ENCODE results near the gene ADCY1.

ADCY1 gene

DNA sequence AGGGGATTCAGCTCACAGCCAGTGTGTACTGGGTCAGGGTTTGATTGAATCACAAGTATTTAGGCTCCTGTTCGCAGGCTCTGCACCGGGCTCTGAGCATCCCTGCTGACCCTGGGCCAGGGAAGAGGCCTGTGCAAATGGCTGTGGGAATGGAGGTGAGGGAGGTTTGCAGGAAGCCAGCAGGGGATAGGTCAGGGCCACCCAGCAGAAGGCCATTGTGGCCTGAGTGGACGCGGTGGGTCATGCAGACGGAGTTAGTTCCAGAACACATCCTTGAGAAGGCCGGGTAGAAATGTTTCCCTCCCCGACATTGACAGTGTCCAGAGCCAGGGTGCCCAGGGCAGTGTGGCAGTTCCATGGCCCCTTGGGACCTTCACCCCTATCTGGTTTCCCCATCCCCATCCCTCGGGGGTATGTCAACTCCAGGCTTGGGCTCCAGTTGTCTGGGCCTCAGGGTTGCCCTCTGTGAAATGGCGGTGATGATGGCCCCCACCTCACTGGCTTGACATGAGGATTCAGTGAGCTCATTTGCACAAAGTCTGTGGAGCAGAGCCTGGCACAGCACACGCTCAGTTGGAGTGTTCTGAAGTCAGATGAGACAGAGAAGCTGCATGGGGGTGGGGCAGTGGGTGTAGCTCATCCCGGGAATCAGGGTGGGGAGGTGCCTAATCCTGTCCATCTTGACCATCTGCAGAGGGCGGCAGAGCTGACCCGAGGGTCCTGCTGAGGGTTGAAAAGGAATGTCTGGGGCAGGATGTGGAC, 107.6 kb downstream of the ADCY1 start:
- DNase-seq = no peak

DNA sequence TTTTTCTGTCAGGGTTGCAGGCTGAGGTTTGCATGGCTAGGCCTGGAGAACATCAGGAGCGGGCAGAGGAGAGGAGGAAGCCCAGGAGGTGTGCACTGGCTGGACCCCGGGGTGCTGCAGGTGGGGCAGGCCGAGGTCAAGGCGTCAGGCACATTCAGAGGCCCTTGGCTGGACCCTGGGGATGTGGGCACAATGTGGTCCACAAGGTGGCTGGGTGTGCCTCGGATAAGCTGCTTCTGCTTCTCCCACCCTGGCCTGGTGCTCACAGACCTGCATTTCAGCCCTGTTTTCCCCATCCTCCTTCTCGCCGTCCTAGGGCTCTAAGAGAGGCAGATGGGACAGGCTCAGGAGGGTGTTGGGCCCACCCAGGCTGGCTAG, 108.2 kb downstream of the ADCY1 start:
- no peak for DNase-seq

- no peak for DNase-seq
Observed at GRCh38 chr7:45682836-45683555, 108.8 kb downstream of the ADCY1 start.

GRCh38 chr7:45683556-45684148, 109.5 kb downstream of the ADCY1 start:
- no peak for DNase-seq

DNA sequence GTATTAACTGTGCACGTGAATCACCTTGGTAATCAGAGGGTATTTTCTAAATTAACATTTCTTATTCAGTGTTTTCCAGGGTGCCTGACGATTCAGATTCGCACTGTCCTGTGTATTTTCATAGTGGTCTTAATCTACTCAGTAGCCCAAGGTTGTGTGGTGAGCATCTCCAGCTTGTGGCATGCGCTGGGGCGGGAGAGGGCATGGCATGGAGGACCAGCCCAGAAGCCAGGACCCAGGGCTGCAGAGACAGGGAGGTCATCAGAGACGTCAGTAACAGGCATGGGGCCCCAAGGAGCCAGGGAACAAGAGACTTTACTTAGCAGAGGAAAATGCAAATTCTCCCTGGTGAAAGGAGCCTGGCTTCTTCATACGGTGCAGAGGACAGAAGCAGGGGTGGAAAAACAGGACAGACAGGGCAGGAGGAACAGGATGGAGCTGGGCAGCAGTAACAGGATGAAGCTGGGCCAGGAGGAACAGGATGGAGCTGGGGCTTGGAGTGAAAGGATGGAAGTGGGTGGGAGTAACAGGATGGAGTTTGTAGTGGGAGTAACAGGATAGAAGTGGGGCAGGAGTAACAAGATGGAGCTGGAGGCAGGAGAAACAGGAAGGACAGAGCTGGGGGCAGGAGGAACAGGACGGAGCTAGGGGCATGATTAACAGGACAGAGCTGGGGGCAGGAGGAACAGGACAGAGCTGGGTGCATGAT, 110.9 kb downstream of the ADCY1 start:
- DNase-seq = no peak

DNA sequence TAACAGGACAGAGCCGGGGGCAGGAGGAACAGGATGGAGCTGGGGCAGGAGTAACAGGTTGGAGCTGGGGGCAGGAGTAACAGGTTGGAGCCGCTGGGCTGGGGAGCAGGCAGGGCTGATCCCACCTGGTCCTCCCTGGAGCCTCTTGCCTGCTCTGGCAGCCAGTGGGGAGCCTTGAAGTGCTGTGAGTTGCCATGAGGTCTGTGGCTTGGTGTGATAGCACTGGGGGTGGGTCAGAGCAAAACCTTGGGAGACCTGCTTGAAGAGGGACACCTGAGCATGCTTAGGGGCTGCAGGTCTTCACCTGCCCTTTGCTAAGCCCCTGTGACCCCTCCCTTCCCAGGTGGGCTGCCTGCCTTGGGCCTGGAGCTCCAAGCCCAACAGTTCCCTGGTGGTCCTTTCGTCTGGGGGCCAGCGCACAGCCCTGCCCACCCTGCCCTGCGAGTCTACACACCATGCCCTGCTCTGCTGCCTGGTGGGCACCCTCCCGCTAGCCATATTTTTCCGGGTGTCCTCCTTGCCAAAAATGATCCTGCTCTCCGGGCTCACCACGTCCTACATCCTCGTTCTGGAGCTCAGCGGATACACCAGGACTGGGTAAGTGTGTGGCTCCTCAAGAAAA, 111.6 kb downstream of the ADCY1 start:
- no peak for DNase-seq

DNA sequence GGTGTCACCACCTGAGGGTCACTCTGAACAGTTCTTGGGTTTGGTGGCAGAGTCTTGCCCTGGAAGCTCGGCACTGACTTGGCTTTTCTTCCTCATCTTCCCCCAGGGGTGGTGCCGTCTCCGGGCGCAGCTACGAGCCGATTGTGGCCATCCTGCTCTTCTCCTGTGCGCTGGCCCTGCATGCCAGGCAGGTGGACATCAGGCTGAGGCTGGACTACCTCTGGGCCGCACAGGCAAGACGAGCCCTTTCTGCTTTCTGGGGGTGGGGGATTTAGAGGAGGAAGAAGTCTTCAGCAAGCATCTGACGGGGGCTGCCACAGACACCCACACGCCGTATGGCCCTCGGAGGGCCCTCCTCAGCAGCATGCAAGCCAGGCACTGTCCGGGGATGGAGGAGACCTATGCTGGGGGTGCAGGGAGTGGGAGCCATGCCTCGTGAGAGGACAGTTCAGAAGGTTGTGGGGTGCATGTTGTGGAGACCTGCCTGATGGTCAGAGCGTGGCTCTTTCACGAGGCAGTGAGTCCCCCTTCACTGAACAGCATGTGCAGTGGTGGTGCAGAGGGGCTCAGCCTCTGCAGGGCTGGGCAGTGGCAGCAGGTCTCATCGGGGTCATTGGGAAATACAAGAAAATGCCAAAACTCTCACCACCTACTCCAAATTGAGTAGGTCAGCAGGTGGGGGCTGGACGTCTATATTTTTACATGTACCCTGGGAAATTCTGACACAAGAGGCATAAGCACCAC, 112.4 kb downstream of the ADCY1 start:
- DNase-seq = no peak

- no peak for DNase-seq
Observed at GRCh38 chr7:45687185-45687560, 113.0 kb downstream of the ADCY1 start.

GRCh38 chr7:45687721-45688120, 113.6 kb downstream of the ADCY1 start:
- DNase-seq = no peak

DNA sequence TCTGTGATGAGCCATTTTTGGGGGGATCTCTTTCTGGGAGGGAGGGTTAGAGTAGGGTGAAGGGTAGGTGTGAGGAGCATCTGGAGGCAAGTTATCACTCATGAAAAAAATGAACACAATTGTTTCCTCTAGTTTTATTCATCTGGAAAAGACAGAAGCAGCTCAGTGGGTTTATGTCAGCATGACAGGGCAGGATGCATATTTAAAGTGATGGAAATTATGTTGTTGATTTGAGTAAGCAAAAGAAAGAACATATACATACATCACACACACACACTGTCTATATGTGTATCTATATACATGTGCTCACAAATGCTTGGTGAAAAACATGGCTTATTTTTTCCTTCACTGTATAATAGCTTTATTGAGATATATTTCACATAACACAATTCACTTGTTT, 114.2 kb downstream of the ADCY1 start:
- DNase-seq = no peak

DNA sequence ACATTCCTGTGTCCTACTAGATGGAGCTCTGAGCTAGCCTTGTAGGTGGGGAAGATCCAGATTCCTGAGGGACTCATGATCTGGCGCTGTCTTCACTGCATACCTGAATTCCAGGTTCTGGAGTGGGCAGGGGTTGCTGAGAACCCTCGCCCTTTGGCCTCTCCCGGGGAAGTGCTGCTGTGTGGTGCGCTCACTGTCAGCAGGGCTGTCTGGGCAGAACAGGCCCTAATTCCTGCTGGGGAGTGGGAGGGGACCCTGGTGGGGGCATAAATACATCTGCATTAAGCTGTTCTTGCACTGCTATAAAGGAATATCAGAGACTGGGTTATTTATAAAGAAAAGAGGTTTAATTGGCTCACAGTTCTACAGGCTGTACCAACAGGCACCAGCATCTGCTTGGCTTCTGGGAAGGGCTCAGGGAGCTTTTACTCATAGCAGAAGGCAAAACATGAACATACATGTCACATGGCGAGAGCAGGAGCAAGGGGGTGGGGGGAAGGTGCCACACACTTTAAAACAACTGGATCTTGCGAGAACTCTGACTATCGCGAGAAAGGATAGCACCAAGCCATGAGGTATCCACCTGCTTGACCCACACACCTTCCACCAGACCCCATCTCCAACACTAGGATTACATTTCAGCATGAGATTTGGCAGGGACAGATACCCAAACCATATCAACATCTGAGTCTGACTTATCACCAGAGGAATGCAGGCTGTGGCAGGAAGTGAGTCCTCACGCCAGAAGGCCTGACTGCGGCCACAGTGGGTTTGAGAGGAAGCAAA, 115.0 kb downstream of the ADCY1 start:
- no peak for DNase-seq

GRCh38 chr7:45689797-45690761, 115.9 kb downstream of the ADCY1 start:
- no peak for DNase-seq

DNA sequence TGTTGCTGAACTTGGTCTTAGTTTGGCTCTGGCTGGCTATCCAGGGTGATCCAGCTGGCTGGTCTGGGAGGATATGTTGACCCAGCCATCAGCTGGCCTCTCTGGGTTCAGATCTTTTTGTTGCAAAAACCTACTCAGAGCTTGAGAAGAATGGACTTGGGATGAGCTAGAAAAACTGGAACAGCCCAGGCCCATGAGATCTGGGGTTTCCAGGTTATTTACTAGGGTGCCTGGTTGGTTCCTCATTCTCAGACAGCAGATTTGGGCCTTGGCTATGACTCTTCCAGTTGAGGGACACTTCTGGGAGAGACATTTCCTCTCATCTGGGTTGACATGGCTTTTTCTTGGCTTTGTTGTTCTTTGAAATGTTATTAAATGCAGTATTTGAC, 116.6 kb downstream of the ADCY1 start:
- DNase-seq = no peak

DNA sequence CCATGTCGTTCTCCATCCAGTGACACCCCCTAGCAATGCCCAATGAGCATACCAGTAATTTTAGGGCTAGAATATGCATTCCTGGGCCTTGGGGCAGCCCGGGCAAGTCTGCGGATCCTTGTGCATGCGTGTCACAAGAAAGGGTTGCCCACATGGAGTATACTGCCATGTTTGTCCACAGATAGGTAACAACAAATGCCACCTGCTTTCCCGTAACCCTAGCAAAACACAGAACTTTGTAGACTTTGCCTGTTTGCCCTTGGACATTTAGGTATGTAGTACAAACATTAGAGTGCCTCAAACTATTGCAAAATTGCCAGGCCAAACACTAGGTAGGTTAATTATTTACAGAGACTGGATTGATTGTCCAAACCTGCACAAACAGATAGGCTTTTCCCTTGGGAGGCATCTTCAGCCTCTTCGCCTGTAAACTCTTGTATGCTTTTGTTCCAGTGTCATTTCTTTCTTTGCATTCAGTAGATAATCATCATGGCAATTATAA, 117.0 kb downstream of the ADCY1 start:
- no peak for DNase-seq

DNA sequence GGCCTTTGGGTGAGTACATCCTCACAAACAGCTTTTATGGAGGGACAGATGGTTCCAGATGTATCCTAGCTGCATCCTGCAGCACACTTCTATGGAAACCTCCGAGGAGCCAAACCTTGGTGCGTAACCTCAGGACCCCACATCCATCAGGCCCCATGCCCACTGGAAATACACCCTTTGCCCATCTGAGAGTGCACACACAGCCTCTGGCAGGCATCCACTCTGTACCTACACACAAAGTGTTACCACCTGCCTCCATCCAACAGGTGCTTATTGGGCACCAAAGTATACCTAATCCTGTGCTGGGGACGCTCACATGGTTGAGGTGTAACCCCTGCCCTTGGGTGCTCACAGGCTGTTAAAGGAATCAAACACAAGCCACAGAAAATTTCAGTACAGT, 117.9 kb downstream of the ADCY1 start:
- no peak for DNase-seq

DNA sequence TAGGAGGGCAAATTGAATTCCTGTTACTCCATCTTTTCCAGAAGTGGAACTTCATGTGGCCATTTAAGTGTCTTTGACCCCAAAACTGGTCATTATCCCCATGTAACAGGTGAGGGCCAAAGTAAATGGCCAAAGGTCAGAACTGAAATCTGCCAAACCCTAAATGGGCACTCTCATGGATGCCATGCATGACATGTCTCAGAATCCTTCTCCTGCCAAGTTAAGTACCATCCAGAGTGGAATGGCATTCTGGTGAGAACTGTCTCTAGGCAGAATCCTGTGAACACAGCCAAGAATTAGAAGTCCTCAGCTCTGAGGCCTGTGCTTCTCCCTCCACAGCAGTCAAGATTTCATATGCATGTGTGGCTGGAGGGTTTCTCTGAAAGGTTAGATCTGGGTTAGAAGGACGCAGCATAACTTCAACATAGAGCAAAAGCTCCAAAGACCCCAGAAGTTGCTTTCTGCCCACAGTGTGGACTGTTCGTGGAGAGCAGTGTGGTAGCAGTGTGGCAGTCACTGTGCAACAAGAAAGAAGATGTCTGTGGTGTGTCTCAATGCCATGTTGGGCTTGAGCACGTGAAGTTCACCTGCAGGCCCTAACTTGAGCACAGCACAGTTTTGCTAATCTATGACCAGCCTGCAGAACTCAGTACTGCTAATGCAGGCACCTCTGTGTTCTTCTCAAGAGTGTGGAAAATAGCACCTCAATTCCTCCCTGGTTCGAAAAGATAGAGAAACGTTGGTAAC, 121.3 kb downstream of the ADCY1 start:
- DNase-seq = no peak

- no peak for DNase-seq
Observed at GRCh38 chr7:45696476-45696875, 122.3 kb downstream of the ADCY1 start.

DNA sequence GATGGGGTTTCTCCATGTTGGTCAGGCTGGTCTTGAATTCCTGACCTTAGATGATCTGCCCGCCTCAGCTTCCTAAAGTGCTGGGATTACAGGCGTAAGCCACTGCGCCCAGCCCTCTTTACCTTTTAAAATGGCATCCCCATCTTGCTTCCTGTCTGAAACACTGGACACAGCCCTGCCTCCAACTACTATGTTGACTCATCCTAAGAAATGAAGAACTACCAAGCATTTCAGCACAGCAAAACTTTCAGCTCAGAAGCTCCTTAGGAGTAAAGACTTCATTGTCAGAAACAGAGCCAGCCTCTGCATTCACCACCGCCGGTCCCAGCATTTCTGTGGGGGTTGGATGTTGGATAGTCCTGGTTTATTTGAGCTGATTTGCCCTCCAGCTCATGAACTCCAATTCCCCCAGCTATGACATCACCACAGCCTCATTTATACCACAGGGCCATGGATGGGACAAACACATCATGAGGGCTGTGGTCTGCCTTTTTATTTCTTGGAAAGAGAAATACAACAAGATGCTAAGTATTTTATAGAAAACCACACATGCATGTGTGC, 123.5 kb downstream of the ADCY1 start:
- DNase-seq = no peak
